SK-N-SH treated with all-trans-retinoic acid at 6 μM for 48 hours (cell line): Measurements from ENCODE around the gene HTR1B.
A peak's percentile ranks its signal among the peaks of the same experiment; 100 is the strongest.

ENCODE experiments used
- ATAC-seq: fragments of 200-7000 bp; cut with Tn5 transposase; 3 replicates; pipeline ENCODE4 v1.9.1; 2020; ENCODE audit warnings: mild to moderate bottlenecking, moderate library complexity
- BACH2 ChIP-seq: fragments of 250-450 bp; sonication (Bioruptor Pico); IDR thresholded peaks from 2 replicates; pipeline ENCODE4 v1.9.0; 2021; ENCODE audit warnings: mild to moderate bottlenecking, borderline replicate concordance
- CSDC2 ChIP-seq: fragments of 250-450 bp; sonication (Bioruptor Pico); IDR thresholded peaks from 2 replicates; pipeline ENCODE4 v1.5.0; 2020; ENCODE audit warnings: mild to moderate bottlenecking, moderate library complexity
- CSRNP3 ChIP-seq: fragments of 250-450 bp; sonication (Bioruptor Pico); IDR thresholded peaks from 2 replicates; pipeline ENCODE4 v1.5.1; 2021; ENCODE audit warnings: mild to moderate bottlenecking, moderate library complexity
- ISL1 ChIP-seq: fragments of 250-450 bp; sonication (Bioruptor Pico); IDR thresholded peaks from 2 replicates; pipeline ENCODE4 v2.1.2; 2022; ENCODE audit warnings: mild to moderate bottlenecking, moderate library complexity
- PPARA ChIP-seq: fragments of 250-450 bp; sonication (Bioruptor Pico); IDR thresholded peaks from 2 replicates; pipeline ENCODE4 v1.5.0; 2020; ENCODE audit warnings: mild to moderate bottlenecking, borderline replicate concordance
- RARB ChIP-seq: fragments of 250-450 bp; sonication (Bioruptor Pico); IDR thresholded peaks from 2 replicates; pipeline ENCODE4 v1.8.0; 2021; ENCODE audit warnings: mild to moderate bottlenecking, moderate library complexity
- SNAI2 ChIP-seq: fragments of 250-450 bp; sonication (Bioruptor Pico); IDR thresholded peaks from 2 replicates; pipeline ENCODE4 v1.5.0; 2020; ENCODE audit warnings: mild to moderate bottlenecking, moderate library complexity
- TCF4 ChIP-seq: fragments of 250-450 bp; sonication (Bioruptor Pico); IDR thresholded peaks from 2 replicates; pipeline ENCODE4 v1.8.0; 2021; ENCODE audit warnings: mild to moderate bottlenecking, moderate library complexity, borderline replicate concordance
- TOX ChIP-seq: fragments of 250-450 bp; sonication (Bioruptor Pico); IDR thresholded peaks from 2 replicates; pipeline ENCODE4 v1.8.0; 2021; ENCODE audit warnings: mild to moderate bottlenecking, moderate library complexity, borderline replicate concordance
- TSHZ2 ChIP-seq: fragments of 250-450 bp; sonication (Bioruptor Pico); IDR thresholded peaks from 2 replicates; pipeline ENCODE4 v1.5.0; 2020; ENCODE audit warnings: mild to moderate bottlenecking, moderate library complexity
- ZC3H10 ChIP-seq: fragments of 250-450 bp; sonication (Bioruptor Pico); IDR thresholded peaks from 2 replicates; pipeline ENCODE4 v1.5.1; 2021; ENCODE audit warnings: mild to moderate bottlenecking, moderate library complexity
- ZFP3 ChIP-seq: fragments of 250-450 bp; sonication (Bioruptor Pico); IDR thresholded peaks from 2 replicates; pipeline ENCODE4 v1.5.0; 2020; ENCODE audit warnings: mild to moderate bottlenecking, moderate library complexity
- ZNF565 ChIP-seq: fragments of 450-650 bp; formaldehyde crosslinking; conservative IDR thresholded peaks from 2 replicates; pipeline ENCODE4 v1.5.0; 2020; ENCODE audit warnings: low read depth, mild to moderate bottlenecking, moderate library complexity
- ZNF70 ChIP-seq: fragments of 450-650 bp; formaldehyde crosslinking; IDR thresholded peaks from 2 replicates; pipeline ENCODE4 v1.5.0; 2020; ENCODE audit warnings: mild to moderate bottlenecking, moderate library complexity
- ZNF8 ChIP-seq: fragments of 450-650 bp; formaldehyde crosslinking; IDR thresholded peaks from 2 replicates; pipeline ENCODE4 v1.5.0; 2020; ENCODE audit warnings: mild to moderate bottlenecking, moderate library complexity
- TF ChIP-seq, protein P1 (sequence below): fragments of 250-450 bp; sonication (Bioruptor Pico); IDR thresholded peaks from 2 replicates; pipeline ENCODE4 v1.5.1; 2020; ENCODE audit warnings: low read depth, mild to moderate bottlenecking, moderate library complexity
- TF ChIP-seq, protein P2 (sequence below): fragments of 250-450 bp; sonication (Bioruptor Pico); IDR thresholded peaks from 2 replicates; pipeline ENCODE4 v1.8.0; 2020; ENCODE audit warnings: mild to moderate bottlenecking, moderate library complexity, borderline replicate concordance
- TF ChIP-seq, protein P3 (sequence below): fragments of 250-450 bp; sonication (Bioruptor Pico); IDR thresholded peaks from 2 replicates; pipeline ENCODE4 v1.8.0; 2021; ENCODE audit warnings: low read depth, mild to moderate bottlenecking, moderate library complexity, borderline replicate concordance

The HTR1B gene

DNA sequence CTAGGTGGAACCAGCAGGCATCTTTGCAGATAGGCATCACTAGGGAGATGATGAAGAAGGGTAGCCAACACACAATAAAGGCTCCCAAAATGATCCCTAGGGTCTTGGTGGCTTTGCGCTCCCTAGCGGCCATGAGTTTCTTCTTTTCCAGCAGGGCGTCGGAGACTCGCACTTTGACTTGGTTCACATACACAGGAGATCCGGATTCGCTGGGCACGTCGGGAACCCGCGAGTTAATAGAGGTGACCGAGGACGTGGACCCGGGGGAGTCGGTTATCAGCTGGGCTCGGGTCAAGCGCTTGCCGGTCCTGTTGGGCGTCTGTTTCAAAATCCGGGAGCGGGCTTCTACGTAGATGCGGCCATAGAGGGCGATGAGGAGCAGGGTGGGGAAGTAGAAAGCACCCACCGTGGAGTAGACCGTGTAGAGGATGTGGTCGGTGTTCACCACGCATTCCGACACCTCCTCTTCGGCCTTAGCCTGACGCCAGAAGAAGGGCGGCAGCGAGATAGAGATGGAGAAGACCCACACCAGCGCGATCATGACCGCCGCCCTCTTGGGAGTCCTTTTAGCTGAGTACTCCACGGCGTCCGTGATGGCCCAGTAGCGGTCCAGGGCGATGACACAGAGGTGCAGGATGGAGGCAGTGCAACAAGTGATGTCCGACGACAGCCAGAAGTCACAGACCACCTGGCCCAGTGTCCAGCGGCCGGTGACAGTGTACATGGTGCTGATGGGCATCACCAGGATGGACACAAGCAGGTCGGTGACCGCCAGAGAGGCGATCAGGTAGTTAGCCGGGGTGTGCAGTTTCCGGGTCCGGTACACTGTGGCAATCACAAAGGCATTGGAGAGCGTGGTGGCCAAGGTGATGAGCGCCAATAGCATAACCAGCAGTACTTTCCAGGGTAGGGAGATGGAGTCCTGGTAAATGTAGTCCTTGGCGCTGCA lies 658 bp downstream of the HTR1B start:
- TF ChIP-seq ZNF8 (CRISPR knock-in tag) (no peak), TOX (CRISPR knock-in tag) (no peak), CSRNP3 (CRISPR knock-in tag) (no peak), CSDC2 (CRISPR knock-in tag) (no peak), ISL1 (no peak), ZNF565 (no peak), ZFP3 (CRISPR knock-in tag) (no peak), BACH2 (CRISPR knock-in tag) (no peak), TSHZ2 (CRISPR knock-in tag) (no peak), RARB (CRISPR knock-in tag) (no peak), ZNF70 (CRISPR knock-in tag) (no peak), PPARA (CRISPR knock-in tag) (no peak), SNAI2 (no peak), ZC3H10 (no peak)
- TF ChIP-seq, protein P1, sequence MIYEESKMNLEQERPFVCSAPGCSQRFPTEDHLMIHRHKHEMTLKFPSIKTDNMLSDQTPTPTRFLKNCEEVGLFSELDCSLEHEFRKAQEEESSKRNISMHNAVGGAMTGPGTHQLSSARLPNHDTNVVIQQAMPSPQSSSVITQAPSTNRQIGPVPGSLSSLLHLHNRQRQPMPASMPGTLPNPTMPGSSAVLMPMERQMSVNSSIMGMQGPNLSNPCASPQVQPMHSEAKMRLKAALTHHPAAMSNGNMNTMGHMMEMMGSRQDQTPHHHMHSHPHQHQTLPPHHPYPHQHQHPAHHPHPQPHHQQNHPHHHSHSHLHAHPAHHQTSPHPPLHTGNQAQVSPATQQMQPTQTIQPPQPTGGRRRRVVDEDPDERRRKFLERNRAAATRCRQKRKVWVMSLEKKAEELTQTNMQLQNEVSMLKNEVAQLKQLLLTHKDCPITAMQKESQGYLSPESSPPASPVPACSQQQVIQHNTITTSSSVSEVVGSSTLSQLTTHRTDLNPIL (CRISPR knock-in tag): no peak
- TF ChIP-seq, protein P2, sequence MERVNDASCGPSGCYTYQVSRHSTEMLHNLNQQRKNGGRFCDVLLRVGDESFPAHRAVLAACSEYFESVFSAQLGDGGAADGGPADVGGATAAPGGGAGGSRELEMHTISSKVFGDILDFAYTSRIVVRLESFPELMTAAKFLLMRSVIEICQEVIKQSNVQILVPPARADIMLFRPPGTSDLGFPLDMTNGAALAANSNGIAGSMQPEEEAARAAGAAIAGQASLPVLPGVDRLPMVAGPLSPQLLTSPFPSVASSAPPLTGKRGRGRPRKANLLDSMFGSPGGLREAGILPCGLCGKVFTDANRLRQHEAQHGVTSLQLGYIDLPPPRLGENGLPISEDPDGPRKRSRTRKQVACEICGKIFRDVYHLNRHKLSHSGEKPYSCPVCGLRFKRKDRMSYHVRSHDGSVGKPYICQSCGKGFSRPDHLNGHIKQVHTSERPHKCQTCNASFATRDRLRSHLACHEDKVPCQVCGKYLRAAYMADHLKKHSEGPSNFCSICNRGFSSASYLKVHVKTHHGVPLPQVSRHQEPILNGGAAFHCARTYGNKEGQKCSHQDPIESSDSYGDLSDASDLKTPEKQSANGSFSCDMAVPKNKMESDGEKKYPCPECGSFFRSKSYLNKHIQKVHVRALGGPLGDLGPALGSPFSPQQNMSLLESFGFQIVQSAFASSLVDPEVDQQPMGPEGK (CRISPR knock-in tag): no peak
- TF ChIP-seq, protein P3, sequence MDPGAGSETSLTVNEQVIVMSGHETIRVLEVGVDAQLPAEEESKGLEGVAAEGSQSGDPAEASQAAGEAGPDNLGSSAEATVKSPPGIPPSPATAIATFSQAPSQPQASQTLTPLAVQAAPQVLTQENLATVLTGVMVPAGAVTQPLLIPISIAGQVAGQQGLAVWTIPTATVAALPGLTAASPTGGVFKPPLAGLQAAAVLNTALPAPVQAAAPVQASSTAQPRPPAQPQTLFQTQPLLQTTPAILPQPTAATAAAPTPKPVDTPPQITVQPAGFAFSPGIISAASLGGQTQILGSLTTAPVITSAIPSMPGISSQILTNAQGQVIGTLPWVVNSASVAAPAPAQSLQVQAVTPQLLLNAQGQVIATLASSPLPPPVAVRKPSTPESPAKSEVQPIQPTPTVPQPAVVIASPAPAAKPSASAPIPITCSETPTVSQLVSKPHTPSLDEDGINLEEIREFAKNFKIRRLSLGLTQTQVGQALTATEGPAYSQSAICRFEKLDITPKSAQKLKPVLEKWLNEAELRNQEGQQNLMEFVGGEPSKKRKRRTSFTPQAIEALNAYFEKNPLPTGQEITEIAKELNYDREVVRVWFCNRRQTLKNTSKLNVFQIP (CRISPR knock-in tag): no peak
- peak; percentile 1; the same call in 1 of the 3 replicates for ATAC-seq

DNA sequence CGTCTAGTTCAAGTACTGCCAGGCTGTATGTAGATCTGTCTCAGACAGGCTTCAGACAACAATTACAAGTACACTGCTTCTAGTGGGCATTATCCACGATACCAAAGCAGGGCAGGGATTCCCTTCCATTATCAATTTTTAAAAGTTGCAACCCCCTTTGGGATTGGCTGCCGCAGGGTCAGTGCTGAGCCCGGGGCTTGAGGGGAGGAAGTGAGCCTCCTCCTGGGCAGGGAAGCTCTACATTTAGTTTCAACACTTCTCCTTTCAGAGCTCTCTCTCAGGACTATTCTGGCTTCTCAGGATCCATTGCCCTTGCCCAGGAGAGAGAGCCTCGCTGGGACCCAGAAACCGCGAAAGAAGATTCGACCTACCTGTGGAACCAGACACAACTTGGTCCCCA lies 1.5 kb downstream of the HTR1B start:
- TF ChIP-seq ISL1 (no peak), PPARA (CRISPR knock-in tag) (no peak), CSRNP3 (CRISPR knock-in tag) (no peak), TCF4 (CRISPR knock-in tag) (no peak), ZNF70 (CRISPR knock-in tag) (no peak)
- TF ChIP-seq, protein P1 (CRISPR knock-in tag): no peak
- no peak for ATAC-seq
